DMS153 treated with DMSO at 0.1 percent for 48 hours (cell line): ENCODE data around the gene TMA7B.

Experiments
- DNase-seq: peaks from one replicate; lab custom pipeline; 2025; ENCODE audit not compliant: unreplicated experiment; lab: John Stamatoyannopoulos, UW

TMA7B gene

DNA sequence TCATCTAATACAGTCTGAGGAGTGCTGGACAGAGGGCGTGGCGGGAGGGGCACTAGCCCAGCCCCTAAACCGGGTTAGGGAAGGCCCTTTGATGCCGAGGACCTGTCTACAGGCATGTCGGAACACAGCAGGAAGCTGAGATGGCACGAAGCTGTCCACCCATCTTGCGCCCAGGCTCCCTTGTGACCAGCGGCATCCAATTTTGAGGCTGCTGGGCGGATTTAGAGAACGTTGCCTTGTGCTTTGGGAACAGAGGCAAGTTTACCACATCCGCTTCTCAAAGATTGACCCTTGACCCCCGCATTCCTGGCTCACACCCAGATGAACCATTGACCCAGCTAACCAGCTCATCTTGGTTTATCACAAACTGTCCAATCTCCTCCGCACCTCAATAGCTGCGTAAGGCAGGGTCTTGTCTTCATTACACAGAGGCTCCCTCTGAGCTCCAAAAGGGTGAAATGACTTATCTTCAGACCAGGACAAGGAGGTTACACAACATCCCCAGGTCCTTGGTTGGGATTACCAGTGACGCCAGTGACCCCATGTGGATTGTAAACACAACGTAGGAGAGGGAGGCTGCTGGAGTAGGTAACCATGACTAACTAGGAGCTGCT lies 39.1 kb downstream of the TMA7B start:
- DNase-seq, result no peak

DNA sequence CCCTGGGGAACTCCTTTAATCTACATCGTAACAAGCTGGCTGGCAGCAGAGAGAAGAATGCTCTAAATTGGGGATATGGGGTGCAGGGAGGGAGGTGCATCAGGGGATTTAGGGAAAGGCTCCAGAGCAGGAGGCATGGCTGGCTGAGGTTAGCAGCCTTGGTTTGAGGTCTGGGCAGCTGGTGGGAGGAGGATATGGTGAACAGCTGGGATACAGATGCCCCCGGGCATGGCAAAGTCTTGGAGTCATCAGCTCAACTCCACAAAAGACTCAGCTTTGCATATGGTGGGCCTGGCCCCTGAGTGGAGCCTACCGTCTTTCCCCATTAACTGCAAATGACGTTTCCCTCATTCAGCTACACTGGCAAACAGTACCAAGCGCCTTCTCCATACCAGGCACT lies 40.0 kb downstream of the TMA7B start:
- DNase-seq, result no peak

DNA sequence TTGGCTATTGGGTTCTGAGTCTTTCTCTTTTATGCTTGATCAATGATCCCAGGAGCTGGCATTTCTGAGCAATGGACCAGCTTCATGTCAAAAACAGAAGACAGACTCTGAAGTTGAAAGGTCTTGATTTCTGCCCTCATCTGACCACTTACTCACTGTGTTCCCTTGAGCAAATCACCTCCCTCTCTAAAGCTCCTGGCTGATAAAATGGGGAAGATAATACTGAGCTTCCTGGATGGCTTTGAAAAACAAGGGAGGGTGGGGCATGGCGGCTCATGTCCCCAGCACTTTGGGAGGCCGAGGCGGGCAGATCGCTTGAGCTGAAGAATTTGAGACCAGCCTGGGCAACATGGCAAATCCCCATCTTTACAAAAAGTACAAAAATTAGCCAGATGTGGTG lies 40.9 kb downstream of the TMA7B start:
- DNase-seq, result no peak

DNA sequence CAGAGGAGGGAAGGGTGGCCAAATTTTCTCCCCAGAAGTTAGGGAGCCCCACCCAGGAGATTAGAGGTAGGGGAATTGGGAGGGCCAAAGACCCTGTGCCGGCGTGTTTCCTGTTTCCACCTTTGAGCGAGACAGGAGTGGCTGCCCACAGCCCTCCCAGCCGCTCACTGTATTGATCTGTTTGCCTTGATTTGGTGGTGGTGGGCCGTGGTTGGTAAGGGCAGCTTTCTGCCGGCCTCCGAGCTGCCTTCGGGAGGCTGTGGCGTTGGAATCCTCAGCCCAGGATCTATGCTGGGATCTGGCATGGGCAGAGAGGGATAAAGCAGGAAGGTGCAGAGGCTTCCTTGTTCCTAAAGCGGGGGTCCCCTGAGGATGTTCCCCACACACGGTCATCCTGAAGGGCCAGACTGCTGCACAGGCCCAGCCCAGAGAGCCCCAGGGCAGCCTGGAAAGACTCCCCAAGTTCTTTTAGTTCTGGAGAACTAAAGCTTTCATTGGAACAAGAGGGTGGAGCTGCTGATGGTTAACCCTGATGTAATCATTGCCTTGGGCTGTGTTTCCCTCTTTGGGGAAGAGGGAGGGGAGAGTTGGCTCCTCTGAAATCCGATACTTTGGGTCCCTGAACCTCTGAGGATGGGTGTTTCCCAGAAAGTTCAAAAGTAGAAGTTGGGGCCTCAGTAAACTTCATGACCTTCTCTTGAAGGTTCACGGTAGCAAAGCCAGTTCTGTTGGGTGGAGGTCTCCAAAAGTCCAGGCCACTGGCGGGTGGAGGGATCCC lies 41.8 kb downstream of the TMA7B start:
- no peak for DNase-seq

DNA sequence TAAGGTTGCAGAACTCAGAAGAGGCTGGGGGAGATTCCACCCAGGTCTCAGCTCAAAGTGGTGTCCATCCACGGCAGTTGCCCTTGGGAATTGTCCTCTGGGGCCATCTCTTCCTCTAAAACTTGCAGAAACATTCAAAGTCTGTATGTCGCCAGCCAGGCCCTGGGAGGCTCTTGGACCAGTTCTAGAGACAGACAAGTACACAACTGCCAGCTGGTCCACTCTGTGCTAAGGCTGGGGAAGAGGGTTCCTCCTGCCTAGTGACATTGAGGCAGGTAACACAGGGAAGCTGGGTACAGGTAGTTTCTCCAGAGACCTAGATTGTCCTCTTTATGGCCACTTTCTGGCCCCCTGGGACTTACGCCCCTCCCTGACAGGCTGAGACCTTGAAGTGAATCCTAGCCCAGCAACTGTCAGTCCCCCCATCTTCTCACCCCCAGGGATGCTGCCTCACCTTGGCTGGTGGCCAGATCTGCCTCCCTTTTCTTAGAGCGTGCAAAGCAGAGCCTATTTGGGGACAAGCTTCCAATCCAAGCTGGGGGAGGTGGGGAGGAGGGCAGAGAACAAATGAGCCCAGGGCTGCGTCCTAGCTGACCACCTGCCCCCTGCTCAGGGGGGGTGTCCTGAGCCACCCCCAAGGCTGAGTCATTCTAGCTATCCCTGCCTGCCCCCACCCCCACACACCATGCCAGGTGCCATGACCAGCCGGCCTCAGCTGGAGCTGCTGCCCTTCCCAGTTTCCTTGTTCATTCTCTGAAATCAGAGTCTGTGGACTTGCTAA lies 42.9 kb downstream of the TMA7B start:
- DNase-seq, result no peak

DNA sequence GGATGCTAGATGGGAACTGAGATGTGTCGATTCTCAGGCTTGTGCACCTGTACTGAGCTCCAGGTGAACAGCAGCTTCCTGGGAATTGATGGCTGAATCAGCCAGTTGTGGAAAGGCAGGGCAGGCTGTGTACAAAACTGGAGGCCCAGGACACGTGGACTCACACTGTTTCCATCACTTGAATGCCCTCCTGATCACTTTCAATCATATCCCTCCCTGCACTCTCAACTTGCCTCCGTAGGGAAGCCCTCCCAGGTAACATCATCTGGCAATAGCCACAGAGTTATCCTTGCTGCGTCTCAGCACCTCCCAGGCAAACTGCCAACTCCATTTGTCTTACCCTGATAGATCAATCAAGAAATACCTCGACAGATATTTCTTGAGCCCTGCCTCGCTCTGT lies 44.6 kb downstream of the TMA7B start:
- no peak for DNase-seq

DNA sequence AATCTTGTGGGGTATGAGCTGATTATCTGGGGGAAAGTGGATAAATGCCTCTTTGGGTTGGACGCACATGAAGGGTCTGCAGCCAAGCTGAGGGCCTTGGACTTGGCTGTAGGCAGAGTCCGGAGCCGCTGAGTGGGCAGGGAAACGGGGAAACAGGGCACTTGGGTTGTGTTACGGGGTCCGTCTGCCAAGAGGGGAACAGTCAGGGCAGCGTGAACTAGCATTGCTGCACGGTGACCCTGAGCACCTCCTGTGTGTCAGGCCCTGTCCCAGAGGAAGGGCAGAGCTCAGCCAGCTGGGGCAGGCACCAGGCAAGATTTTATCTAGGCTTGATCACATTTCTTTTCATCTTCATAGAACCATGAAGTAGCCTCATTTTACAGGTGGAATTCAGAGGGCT lies 46.4 kb downstream of the TMA7B start:
- DNase-seq, result no peak

DNA sequence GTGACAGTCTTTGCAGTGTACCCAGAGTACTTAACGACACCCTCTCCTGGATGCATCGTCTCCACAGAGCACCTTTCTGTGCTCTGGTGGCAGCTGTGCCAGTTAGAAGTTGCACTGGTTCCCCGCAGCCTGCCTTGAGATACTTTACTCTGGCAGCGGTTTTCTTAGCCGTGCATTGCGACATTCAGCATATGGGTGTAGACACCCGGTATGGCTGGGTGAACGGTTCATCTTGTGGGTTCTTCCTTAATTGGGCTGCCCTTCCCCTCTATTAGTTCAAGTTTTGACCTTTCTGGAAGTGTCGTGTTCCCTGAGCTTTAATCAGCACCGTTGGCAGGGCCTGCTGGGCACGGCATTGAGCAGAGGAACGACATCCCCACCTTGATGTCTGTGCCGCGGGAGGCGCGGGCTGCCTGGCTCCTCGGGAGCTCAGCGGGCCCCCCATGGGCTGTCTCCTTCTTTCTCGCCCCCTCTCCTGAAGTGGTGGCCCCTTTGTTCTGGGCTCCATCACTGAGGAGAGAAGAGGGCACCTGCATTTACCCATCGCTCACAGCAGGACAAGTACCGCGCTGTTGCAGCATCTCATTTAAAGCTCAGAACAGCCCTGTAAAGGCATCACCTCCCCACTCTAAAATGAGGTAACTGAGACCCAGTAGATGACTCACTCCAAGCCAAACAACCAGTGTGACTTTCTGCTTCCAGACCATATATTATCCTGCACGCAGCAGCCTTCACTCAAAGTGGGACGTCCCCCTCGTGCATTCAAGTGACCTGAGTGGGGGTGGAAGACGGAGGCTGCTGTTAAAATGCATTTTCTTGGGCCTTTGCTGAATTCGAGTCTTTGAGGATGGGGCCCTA lies 47.9 kb downstream of the TMA7B start:
- DNase-seq, result no peak

DNA sequence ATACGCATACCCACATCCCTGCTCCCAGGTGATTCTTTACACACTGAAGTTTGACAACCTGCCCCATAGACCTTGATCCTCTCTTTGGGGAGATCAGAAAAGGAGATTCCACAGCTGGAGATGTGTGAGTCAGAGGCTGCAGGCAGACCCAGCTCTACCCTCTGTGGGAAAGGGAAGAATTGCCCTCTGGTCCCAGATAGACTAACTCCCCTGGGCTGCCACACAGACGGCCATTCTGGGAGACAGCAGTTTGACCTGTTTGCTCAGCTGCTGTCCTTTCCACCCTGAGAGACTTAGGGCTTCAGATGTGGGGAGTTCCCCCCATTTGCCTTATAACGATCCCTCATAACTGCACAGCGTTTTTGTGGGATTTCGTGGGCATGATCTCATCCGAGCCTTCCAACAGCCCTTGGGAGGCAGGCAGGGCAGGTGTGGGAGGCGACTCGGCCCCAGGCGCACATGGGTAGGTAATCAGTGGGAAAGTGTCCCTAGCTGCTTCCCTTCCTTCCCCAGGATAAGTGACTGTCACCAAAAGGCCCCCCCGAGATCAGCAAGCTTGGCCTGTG lies 48.6 kb downstream of the TMA7B start:
- no peak for DNase-seq

DNA sequence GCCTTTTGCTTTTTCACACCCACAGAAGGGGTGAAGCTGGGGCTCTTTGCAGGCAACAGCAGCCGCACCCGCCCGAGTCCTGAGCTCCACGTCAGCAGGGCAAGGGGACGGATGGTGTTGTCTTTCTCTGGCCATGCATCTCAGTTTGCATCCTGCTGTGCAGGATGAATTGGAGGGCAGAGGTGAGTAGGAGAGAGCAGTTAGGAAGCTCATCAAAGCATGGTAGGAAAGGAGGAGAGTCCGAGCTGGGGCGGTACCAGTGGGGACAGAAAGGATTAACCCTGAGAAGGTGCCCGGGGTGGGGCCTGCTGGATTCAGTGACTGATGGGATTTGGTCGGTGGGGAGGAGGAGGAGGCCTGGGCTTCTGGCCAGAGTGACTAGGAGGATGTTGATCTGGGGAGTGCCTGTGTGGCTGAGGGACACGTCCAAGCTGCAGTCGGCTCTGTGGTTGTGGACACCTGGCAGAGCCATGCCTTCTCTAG lies 49.1 kb downstream of the TMA7B start:
- DNase-seq, result peak; percentile 77

DNA sequence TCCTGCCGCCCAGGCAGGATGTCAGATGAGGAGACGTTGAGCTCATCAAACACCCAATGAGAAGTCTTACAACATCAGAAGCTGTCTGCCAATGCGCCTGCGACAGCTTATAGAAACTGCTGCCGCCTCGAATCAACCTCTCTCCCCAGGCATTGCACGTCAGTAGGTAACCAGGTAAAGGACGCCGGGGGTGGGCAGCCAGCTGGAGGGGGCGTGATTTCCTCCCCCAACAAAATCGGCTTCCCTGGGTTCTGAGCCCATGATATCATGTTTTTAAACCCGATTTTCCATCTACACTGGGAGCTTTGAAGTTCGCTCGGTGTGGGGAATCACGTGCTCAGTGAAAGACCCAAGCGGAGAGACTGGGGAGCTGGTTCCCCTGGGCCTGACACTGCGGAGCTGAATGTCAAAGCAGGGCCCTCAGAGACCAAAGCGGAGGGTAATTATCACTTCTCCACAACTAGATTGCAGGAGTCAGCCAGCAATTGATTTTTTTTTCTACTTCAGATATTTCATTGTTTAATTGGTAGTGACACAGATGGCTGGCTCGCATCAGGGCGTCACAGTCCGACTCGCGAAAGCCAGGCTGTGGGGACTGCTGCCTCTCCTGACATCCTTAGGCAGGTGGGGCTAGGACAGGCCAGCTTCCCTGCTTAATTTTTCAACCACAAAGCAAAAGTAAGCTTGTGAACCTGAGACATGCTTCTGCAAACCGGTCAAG lies 49.9 kb downstream of the TMA7B start:
- DNase-seq, result peak; percentile 77

DNA sequence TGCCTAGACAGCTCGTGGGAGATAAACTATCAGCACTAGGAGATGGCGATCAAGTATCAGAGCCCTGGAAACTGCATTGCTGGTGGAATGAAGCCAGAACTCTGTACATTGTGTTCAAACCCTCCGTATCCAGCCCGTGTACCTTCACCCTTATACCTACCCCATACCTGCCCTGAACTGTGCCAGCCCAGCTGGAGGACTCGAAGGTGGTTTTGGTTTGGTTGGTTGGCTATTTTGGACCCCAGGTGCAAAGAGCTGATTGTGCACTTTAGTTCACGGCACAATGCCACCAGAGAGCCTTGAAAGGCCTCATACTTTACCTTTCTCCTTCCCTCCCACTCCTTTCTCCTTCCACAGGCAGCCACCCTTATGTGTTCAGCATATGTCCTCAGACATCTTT lies 50.5 kb downstream of the TMA7B start:
- no peak for DNase-seq
